T-helper 1 cell treated with Interleukin-12 subunit alpha and Interleukin-12 subunit beta and Interleukin-4 antibody, amounts not matched to agents 30 μg/mL and 1 μg/mL, for 36 hours (primary cell): ENCODE data around the gene SP8.
A peak's percentile ranks its signal among the peaks of the same experiment; 100 is the strongest.
"Not testable (repeated sequence)": the region's sequence is repeated elsewhere in the genome, so short reads cannot be mapped to it uniquely, and the experiment has no call there.

Source experiments
- H3K27ac Mint-ChIP-seq: one replicate; pipeline ENCODE4 v1.8.0; 2021; ENCODE audit warnings: mild to moderate bottlenecking, mixed read lengths
- H3K27me3 Mint-ChIP-seq: one replicate; pipeline ENCODE4 v1.8.0; 2021; ENCODE audit warnings: low read depth, mixed read lengths
- H3K36me3 Mint-ChIP-seq: one replicate; pipeline ENCODE4 v1.8.0; 2021; ENCODE audit warnings: low read depth, mixed read lengths
- H3K4me1 Mint-ChIP-seq: one replicate; pipeline ENCODE4 v1.8.0; 2021; ENCODE audit warnings: low read depth, mixed read lengths
- H3K4me3 Mint-ChIP-seq: one replicate; pipeline ENCODE4 v1.8.0; 2021; ENCODE audit warnings: mild to moderate bottlenecking, moderate library complexity, mixed read lengths
- H3K9me3 Mint-ChIP-seq: one replicate; pipeline ENCODE4 v1.8.0; 2021; ENCODE audit warnings: mixed read lengths

Gene SP8

DNA sequence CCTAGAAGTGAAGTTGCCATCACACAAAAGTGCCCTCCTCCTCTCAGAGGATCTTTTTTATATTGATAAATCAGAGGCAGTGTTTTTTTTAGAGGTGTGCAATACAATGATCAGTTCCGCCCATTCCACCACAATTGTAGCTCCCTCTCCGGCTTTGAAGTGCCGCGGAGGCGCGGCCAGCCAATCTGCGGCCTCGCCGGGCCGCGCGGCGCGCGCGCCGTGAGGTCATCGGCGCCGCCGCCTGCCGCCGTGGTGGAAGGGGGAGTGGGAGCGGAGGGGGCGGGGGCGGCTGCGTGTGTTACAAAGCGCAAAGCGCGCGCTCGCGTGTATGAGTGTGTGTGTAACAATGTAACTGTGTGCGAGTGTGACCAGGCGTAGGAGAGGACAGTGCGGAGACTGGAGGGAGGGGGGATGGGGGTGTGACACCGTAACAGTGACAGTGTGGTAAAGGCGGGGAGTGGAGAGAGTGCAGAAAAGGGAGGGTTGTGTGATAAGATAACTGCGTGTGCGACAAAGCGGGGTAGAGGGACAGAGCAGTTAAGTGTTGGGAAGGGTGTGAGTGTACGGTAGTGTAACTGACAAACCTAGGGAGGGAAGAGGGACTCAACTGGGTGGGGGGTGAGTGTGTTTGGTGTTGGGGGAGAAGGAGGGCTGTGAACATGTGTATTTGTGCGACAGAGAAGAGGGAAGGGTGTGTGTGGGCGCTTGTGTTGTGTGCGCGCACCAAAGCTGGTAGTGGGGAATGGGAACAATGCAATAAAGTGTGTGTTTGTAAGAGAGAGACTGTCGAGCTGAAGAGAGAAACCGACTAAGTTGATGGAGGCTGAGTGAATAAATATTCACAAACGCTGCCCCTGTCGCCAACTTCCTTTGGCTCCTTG, at the start of gene SP8:
Gene SP8 (minus strand): TSS at position 108 of the 881 bp plus-strand sequence. CDS start 88 bp downstream, at position 20.
- Mint-ChIP-seq H3K27ac (peak within 1 kb of the TSS; percentile 85), H3K9me3 (peaks cover 7% of the 10 kb centered on the region), H3K36me3 (peaks cover 11% of the 10 kb centered on the region), H3K4me1 (peaks cover 21% of the 10 kb centered on the region), H3K4me3 (peak within 1 kb of the TSS; percentile 58), H3K27me3 (peaks cover 83% of the 10 kb centered on the region)

DNA sequence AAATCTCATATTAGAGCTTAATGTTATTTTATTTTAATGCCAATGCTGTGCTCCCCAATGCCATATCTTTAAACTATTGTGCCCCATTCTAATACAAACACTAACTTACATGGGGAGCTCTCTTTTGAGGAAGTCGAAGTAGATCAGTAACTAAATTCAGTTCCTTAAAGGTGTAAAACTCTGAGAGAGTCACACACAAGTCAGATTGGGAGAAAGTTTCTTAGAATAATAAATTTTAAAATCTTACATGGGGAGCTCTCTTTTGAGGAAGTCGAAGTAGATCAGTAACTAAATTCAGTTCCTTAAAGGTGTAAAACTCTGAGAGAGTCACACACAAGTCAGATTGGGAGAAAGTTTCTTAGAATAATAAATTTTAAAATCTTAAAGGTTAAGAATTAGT, 49.7 kb upstream of the SP8 start:
- not testable (repeated sequence) for H3K27me3 Mint-ChIP-seq

DNA sequence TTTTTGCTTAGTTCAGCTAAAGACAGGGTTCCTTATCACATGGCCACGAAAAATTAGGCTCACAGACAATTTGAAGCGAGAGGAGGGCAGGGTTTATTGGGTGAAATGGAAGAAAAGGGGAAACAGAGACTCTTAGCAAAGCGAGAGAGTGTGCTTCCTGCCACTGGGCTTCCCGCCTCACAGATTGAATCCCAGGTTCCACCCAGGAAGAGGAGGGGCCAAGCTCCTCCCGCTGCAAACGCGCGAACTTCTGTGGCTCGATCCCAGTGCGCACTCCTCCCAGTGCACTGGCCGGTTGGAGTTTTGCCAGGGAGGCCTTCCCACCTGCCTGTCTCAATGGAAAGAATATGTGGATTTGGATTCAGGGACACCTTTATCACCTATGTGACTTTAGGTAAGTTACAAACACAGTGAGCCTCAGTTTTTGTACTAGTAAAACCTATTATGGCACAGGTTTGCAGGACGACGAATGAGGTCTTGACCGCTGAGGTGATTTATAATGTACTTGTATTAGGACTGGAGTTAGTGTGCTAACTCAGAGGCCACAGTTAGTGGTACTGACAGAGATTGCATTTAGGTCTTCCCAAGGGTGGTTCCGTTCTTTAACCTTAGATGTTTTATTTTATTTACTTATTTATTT, 48.5 kb upstream of the SP8 start:
- Mint-ChIP-seq H3K27ac (no peak overlapping the region), H3K4me1 (no peaks in the 10 kb centered on the region), H3K36me3 (no peaks in the 10 kb centered on the region)

More for the DNA sequence above, 49.7 kb upstream of the SP8 start:
- H3K27ac Mint-ChIP-seq, H3K36me3 Mint-ChIP-seq, H3K4me1 Mint-ChIP-seq, H3K9me3 Mint-ChIP-seq, H3K4me3 Mint-ChIP-seq: not testable (repeated sequence)

DNA sequence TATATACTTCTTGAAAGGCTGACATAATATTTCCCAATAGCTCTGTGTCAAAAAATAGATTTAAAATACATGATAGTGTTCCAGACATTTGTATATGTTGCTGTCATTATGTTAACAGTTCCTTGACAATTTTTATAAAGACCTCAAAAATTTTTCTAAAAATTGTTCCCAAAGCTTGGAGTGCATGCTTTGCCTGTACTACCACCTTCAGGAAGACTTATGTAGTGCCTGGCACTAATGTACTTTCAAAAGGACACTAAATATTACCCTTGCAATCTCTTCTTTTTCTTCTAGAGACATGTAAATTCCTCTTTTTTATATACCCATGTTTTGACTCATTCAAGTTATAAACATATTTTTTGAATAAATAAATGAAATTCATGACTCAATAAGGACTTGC, 48.0 kb upstream of the SP8 start:
- Mint-ChIP-seq H3K4me1 (no peaks in the 10 kb centered on the region), H3K27ac (no peak overlapping the region), H3K4me3 (no peak overlapping the region)

More for the DNA sequence above, 48.5 kb upstream of the SP8 start:
- H3K9me3 Mint-ChIP-seq, result no peaks in the 10 kb centered on the region
- peaks cover 3% of the 10 kb centered on the region for H3K27me3 Mint-ChIP-seq
- no peak overlapping the region for H3K4me3 Mint-ChIP-seq

DNA sequence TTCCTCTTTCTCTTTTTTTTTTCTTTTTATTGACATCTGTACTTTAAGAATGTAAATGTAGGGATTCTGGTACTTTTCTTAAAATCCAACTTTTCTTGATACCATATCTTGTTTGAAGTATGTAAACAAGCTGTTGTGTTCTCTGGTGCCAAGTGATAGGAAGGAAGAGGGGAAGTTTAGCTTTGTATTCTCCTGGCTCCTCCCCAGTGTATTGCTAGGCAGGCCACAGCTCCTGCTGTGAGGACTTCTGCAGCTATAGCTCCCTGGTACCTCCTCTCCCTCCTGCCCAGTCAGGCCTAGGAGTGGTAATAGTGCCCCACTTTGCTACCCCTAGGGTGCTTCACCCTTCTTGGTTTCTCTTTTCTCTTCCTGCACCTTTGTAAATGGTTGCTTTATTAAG, 45.3 kb upstream of the SP8 start:
- Mint-ChIP-seq H3K27ac (no peak overlapping the region), H3K27me3 (peaks cover 3% of the 10 kb centered on the region), H3K4me3 (no peak overlapping the region), H3K4me1 (no peaks in the 10 kb centered on the region), H3K36me3 (no peaks in the 10 kb centered on the region), H3K9me3 (no peaks in the 10 kb centered on the region)

More for the DNA sequence above, 48.0 kb upstream of the SP8 start:
- Mint-ChIP-seq H3K9me3 (no peaks in the 10 kb centered on the region), H3K27me3 (peaks cover 3% of the 10 kb centered on the region), H3K36me3 (no peaks in the 10 kb centered on the region)

DNA sequence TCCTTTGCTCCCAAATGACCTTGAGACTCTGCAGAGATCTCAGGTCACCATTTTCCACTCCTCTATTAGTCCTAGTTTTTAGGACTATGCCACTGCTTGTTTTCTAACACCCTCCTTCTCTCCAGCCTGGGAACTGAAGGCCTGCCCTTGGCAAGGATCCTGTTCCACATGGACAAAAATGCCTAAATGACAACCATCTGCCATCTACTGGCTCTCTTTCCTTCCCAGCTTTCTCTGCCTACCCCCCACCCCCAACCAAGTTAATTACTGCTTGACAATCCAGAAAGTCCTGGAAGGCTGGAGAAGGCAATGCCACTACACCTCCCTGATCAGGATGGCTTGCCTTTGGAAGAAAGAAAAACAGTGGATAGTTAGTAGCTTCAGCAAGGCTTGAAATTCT, 44.8 kb upstream of the SP8 start:
- no peaks in the 10 kb centered on the region for H3K36me3 Mint-ChIP-seq
- peaks cover 3% of the 10 kb centered on the region for H3K27me3 Mint-ChIP-seq
- H3K4me1 Mint-ChIP-seq, result no peaks in the 10 kb centered on the region
- no peaks in the 10 kb centered on the region for H3K9me3 Mint-ChIP-seq
- H3K27ac Mint-ChIP-seq, result no peak overlapping the region
- no peak overlapping the region for H3K4me3 Mint-ChIP-seq

DNA sequence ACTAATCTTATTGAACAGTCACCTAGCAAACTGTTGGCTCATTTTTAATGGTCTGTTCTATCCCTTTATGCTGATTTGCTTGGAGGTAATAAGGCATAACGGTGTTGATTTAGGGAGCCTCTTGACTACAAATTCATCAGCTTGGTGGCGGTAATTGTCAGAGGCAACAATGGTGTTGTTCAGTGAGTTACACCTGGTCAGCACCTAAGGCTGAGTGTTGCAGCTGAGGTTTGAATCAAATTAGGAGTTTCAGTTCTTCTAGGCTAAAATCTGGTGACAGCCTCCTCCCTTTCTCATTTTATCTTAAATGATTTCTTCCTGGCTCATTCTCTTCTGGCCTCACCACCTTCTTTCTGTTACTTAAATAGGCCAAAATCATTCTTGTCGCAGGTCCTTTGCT, 42.3 kb upstream of the SP8 start:
- H3K4me1 Mint-ChIP-seq, result no peaks in the 10 kb centered on the region
- H3K4me3 Mint-ChIP-seq, result no peak overlapping the region
- no peak overlapping the region for H3K27ac Mint-ChIP-seq
- no peaks in the 10 kb centered on the region for H3K9me3 Mint-ChIP-seq
- H3K27me3 Mint-ChIP-seq, result peaks cover 3% of the 10 kb centered on the region
- H3K36me3 Mint-ChIP-seq, result no peaks in the 10 kb centered on the region

DNA sequence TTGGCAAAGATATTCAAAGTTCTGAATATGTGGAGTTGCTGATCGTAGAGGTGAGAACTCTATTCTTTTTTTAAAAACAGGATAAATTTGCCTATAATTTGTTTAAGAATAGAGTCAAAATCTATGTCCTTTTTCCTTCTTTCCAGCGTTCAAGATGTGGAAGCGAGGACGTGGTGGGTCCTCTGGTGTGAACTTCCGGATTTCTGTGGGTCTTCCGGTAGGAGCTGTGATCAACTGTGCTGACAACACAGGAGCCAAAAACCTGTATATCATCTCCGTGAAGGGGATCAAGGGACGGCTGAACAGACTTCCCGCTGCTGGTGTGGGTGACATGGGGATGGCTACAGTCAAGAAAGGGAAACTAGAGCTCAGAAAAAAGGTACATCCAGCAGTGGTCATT, 40.5 kb upstream of the SP8 start:
- Mint-ChIP-seq H3K4me1 (no peaks in the 10 kb centered on the region), H3K27ac (no peak overlapping the region), H3K36me3 (no peaks in the 10 kb centered on the region), H3K4me3 (no peak overlapping the region), H3K9me3 (no peaks in the 10 kb centered on the region), H3K27me3 (peaks cover 3% of the 10 kb centered on the region)

DNA sequence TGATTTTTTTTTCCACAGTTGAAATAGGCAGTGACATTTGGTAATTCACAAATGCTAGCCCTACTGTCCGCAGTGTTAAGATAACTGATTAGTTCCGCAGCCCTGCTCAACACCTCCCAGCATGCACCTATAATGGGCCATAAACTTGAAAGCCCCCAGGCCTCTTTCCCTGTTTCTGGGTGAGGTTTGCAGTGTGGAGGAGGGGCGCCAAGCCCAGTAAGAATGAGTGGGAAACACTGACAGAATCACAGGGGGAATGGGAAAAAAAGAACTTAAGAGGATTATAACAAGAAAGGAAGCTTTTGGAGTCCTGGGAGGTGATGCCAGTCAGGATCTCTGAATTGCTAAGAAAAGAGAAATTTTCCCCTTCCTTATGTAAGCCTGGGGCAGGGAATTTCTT, 39.6 kb upstream of the SP8 start:
- no peaks in the 10 kb centered on the region for H3K4me1 Mint-ChIP-seq
- no peaks in the 10 kb centered on the region for H3K9me3 Mint-ChIP-seq
- no peak overlapping the region for H3K27ac Mint-ChIP-seq
- no peaks in the 10 kb centered on the region for H3K27me3 Mint-ChIP-seq
- no peaks in the 10 kb centered on the region for H3K36me3 Mint-ChIP-seq
- no peak overlapping the region for H3K4me3 Mint-ChIP-seq

DNA sequence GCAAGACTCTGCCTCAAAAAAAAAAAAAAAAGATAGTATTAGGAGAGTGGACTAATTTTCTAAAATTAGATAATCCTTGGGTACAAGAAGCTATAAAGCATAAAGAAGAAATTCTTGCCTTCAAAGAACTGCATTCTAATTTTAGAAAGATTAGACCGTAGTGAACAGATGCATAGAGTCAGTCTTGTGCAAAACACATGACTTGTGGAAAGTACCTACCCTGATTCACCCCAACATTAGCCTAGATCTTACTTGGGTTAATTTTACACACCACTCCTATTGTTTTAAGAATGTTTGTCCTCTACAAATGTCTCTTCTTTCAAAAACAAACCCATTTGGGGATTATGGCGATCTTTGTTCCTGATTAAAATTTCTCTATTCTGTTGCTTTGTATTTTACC, 38.9 kb upstream of the SP8 start:
- Mint-ChIP-seq H3K27me3 (no peaks in the 10 kb centered on the region), H3K36me3 (no peaks in the 10 kb centered on the region), H3K27ac (no peak overlapping the region), H3K4me1 (no peaks in the 10 kb centered on the region), H3K9me3 (no peaks in the 10 kb centered on the region), H3K4me3 (no peak overlapping the region)

DNA sequence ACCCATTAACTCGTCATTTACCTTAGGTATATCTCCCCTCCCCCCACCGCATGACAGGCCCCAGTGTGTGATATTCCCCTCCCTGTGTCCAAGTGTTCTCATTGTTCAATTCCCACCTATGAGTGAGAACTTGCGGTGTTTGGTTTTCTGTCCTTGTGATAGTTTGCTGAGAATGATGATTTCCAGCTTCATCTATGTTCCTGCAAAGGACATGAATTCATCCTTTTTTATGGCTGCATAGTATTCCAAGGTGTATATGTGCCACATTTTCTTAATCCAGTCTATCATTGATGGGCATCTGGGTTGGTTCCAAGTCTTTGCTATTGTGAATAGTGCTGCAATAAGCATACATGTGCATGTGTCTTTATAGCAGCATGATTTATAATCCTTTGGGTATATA, 34.7 kb upstream of the SP8 start:
- not testable (repeated sequence) for H3K36me3 Mint-ChIP-seq, H3K27me3 Mint-ChIP-seq, H3K4me3 Mint-ChIP-seq, H3K4me1 Mint-ChIP-seq, H3K27ac Mint-ChIP-seq, H3K9me3 Mint-ChIP-seq

DNA sequence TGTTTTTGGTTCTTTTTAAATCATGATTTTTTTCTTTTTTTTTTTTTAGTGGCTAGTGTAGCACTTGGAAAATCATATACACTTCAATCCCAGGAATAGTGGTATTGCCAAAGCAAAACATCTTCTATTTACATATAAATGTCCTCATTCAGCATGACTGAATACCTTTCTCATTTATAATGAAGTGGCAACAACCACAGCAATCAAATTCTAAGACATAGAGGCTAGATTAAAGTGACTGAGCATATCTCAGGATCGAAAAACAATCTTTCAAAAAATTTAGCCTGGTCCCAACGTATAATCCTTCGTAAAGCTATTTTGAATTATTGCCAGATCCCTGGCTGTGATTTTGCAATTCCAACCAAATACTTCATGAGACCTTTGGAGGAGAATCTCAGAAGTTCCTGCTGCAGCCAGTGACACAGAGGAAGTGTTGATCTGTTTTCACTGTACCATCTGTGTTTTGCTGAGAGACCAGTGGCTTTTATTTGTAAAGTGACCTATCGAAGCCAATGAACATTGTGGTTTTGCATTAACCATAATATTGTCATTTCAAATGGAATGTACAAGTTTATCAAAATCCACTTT, 29.8 kb upstream of the SP8 start:
- no peaks in the 10 kb centered on the region for H3K27me3 Mint-ChIP-seq
- no peaks in the 10 kb centered on the region for H3K9me3 Mint-ChIP-seq
- no peak overlapping the region for H3K27ac Mint-ChIP-seq
- no peak overlapping the region for H3K4me3 Mint-ChIP-seq
- no peaks in the 10 kb centered on the region for H3K4me1 Mint-ChIP-seq
- no peaks in the 10 kb centered on the region for H3K36me3 Mint-ChIP-seq

DNA sequence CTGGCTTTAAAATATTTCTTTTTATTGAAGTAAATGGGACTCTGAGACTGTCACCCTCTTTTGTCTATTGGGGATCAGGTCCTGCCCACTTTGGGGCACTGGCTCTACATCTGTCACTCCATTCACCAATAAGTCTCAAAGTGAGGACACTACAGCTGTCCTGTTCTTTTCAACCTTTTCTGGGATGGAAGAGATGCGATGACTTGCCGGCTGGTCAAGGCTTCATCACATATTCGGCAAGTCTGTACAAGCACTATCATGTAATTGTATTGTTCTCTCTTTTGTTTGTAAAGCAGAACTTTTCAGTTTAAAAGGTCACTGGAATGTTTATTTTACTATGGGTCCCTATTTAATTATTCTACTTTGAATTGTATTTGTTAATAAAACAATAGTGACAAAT, 17.7 kb upstream of the SP8 start:
- Mint-ChIP-seq H3K27me3 (peaks cover 17% of the 10 kb centered on the region), H3K9me3 (no peaks in the 10 kb centered on the region), H3K36me3 (no peaks in the 10 kb centered on the region), H3K4me1 (no peaks in the 10 kb centered on the region), H3K4me3 (no peak overlapping the region), H3K27ac (no peak overlapping the region)

DNA sequence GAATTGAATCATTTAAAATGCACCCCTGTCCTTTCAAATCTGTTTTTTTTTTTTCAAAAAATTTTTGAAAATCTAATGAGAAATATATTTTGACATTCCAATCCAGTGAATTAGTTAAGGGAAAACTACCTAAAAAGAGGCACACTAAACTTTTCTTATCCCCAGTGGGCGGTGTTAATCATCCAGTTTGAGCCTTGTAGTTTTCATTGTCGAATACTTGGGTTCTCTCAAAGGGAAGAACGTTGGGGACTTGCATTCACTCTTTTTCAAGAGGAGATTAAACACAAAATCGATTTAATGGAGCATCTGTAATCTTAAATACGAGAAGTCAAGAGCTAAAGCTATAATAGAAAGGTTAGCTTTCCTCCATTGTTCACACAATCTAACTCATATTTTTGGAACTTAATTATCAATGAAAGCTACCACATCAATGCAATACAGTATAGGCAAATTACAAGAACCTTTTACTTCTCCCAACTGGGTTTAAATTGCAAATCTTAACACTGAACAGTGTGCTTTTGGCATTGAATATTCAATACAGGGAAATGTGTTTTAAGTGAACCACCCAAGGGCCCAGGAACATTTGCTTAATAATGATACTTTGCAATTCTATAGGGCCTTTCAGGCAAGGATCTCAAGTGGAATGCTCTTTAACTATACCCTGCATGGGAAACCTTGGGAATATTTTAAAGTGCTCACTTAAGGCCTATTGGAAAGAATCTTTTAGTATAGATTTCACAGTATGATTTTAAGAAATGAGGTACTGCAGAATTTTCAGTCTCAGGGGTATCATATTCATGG, 13.1 kb upstream of the SP8 start:
- Mint-ChIP-seq H3K27me3 (peaks cover 53% of the 10 kb centered on the region), H3K27ac (no peak overlapping the region), H3K4me3 (no peak overlapping the region), H3K9me3 (peaks cover 5% of the 10 kb centered on the region), H3K4me1 (peaks cover 9% of the 10 kb centered on the region), H3K36me3 (no peaks in the 10 kb centered on the region)
